Liver (tissue), 3 donors: ENCODE measurements around the gene CHRM5.

ENCODE experiments used
- ATF3 ChIP-seq: IDR thresholded peaks from 2 replicates; pipeline ENCODE4 v1.6.1; 2016; ENCODE audit warnings: antibody characterized with exemption
- YY1 ChIP-seq: IDR thresholded peaks from 2 replicates; pipeline ENCODE4 v1.6.1; 2016; ENCODE audit warnings: antibody characterized with exemption, mild to moderate bottlenecking
- TF ChIP-seq, protein P1 (sequence below): fragments of 150-350 bp; IDR thresholded peaks from 2 replicates; pipeline ENCODE4 v1.5.1; 2017; ENCODE audit warnings: improper control_type of control experiment, low read depth, low read length; ENCODE audit not compliant: missing input control
- donor health status: healthy.
- donor health status: healthy.

- TF ChIP-seq, protein P1, sequence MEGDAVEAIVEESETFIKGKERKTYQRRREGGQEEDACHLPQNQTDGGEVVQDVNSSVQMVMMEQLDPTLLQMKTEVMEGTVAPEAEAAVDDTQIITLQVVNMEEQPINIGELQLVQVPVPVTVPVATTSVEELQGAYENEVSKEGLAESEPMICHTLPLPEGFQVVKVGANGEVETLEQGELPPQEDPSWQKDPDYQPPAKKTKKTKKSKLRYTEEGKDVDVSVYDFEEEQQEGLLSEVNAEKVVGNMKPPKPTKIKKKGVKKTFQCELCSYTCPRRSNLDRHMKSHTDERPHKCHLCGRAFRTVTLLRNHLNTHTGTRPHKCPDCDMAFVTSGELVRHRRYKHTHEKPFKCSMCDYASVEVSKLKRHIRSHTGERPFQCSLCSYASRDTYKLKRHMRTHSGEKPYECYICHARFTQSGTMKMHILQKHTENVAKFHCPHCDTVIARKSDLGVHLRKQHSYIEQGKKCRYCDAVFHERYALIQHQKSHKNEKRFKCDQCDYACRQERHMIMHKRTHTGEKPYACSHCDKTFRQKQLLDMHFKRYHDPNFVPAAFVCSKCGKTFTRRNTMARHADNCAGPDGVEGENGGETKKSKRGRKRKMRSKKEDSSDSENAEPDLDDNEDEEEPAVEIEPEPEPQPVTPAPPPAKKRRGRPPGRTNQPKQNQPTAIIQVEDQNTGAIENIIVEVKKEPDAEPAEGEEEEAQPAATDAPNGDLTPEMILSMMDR, result no peak
- TF ChIP-seq ATF3, result no peak
- TF ChIP-seq YY1, result no peak
These were observed 44.2 kb downstream of the CHRM5 start for GRCh38 chr15:34012461-34013028.
